ENCODE results near the gene PDE4B.

PDE4B gene

GRCh38 chr1:65758128-65758527, 34.6 kb upstream of the PDE4B start:
- Histone ChIP-seq H3K9me3 (no peaks in the 10 kb centered on the region), H3K4me1 (ENCODE audit: control insufficient read depth in 1 of 2, insufficient read depth in 1 of 2, low read depth in 1 of 2, low read length in 1 of 2) (no peaks in the 10 kb centered on the region), H3K36me3 (no peaks in the 10 kb centered on the region), H3K27ac (no peak overlapping the region), H3K27me3 (no peaks in the 10 kb centered on the region), H3K4me3 (ENCODE audit: low read depth in 1 of 2, low read length in 1 of 2) (no peak overlapping the region)
- TF ChIP-seq, protein P1, sequence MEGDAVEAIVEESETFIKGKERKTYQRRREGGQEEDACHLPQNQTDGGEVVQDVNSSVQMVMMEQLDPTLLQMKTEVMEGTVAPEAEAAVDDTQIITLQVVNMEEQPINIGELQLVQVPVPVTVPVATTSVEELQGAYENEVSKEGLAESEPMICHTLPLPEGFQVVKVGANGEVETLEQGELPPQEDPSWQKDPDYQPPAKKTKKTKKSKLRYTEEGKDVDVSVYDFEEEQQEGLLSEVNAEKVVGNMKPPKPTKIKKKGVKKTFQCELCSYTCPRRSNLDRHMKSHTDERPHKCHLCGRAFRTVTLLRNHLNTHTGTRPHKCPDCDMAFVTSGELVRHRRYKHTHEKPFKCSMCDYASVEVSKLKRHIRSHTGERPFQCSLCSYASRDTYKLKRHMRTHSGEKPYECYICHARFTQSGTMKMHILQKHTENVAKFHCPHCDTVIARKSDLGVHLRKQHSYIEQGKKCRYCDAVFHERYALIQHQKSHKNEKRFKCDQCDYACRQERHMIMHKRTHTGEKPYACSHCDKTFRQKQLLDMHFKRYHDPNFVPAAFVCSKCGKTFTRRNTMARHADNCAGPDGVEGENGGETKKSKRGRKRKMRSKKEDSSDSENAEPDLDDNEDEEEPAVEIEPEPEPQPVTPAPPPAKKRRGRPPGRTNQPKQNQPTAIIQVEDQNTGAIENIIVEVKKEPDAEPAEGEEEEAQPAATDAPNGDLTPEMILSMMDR (IDR thresholded peaks at IDR 0.05): no peak

- no peak overlapping the region for H3K4me3 ChIP-seq (ENCODE audit: low read depth in 1 of 2, low read length in 1 of 2)
- H3K4me1 ChIP-seq (ENCODE audit: control insufficient read depth in 1 of 2, insufficient read depth in 1 of 2, low read depth in 1 of 2, low read length in 1 of 2): no peaks in the 10 kb centered on the region
- H3K9me3 ChIP-seq: no peaks in the 10 kb centered on the region
- H3K27me3 ChIP-seq: no peaks in the 10 kb centered on the region
- TF ChIP-seq, protein P1 (IDR thresholded peaks at IDR 0.05): no peak
- H3K27ac ChIP-seq: no peak overlapping the region
- H3K36me3 ChIP-seq: no peaks in the 10 kb centered on the region
Observed at GRCh38 chr1:65759516-65759915, 33.2 kb upstream of the PDE4B start.

GRCh38 chr1:65762081-65762862, 30.4 kb upstream of the PDE4B start:
- TF ChIP-seq, protein P1 (IDR thresholded peaks at IDR 0.05): no peak
- H3K4me1 ChIP-seq (ENCODE audit: control insufficient read depth in 1 of 2, insufficient read depth in 1 of 2, low read depth in 1 of 2, low read length in 1 of 2): no peaks in the 10 kb centered on the region
- H3K9me3 ChIP-seq: no peaks in the 10 kb centered on the region
- H3K27ac ChIP-seq: no peak overlapping the region
- no peaks in the 10 kb centered on the region for H3K36me3 ChIP-seq
- H3K4me3 ChIP-seq (ENCODE audit: low read depth in 1 of 2, low read length in 1 of 2): no peak overlapping the region
- no peaks in the 10 kb centered on the region for H3K27me3 ChIP-seq

GRCh38 chr1:65764052-65764451, 28.6 kb upstream of the PDE4B start:
- Histone ChIP-seq H3K4me1 (ENCODE audit: control insufficient read depth in 1 of 2, insufficient read depth in 1 of 2, low read depth in 1 of 2, low read length in 1 of 2) (no peaks in the 10 kb centered on the region), H3K27ac (no peak overlapping the region), H3K27me3 (no peaks in the 10 kb centered on the region)

GRCh38 chr1:65765631-65766030, 27.1 kb upstream of the PDE4B start:
- Histone ChIP-seq H3K36me3 (no peaks in the 10 kb centered on the region), H3K4me1 (ENCODE audit: control insufficient read depth in 1 of 2, insufficient read depth in 1 of 2, low read depth in 1 of 2, low read length in 1 of 2) (no peaks in the 10 kb centered on the region), H3K27ac (no peak overlapping the region), H3K4me3 (ENCODE audit: low read depth in 1 of 2, low read length in 1 of 2) (no peak overlapping the region), H3K27me3 (no peaks in the 10 kb centered on the region), H3K9me3 (no peaks in the 10 kb centered on the region)
- TF ChIP-seq, protein P1 (IDR thresholded peaks at IDR 0.05): no peak

More at GRCh38 chr1:65764052-65764451, 28.6 kb upstream of the PDE4B start:
- TF ChIP-seq, protein P1 (IDR thresholded peaks at IDR 0.05): no peak
- no peak overlapping the region for H3K4me3 ChIP-seq (ENCODE audit: low read depth in 1 of 2, low read length in 1 of 2)
- H3K9me3 ChIP-seq: no peaks in the 10 kb centered on the region
- no peaks in the 10 kb centered on the region for H3K36me3 ChIP-seq

All from neutrophil (primary cell).